GM12875 (cell line): Measurements from ENCODE around the gene KRT86.

Source experiments
- H3K4me3 ChIP-seq: one replicate; pipeline ENCODE4 v1.5.1; 2011; ENCODE audit warnings: low read depth, low read length, control low read depth
- TF ChIP-seq, protein P1 (sequence below): IDR thresholded peaks from 2 replicates; pipeline ENCODE4 v1.5.1; 2011; ENCODE audit warnings: low read depth, mild to moderate bottlenecking, control low read depth, inconsistent platforms, low read length, moderate library complexity, borderline replicate concordance; ENCODE audit not compliant: insufficient read depth

The KRT86 gene

DNA sequence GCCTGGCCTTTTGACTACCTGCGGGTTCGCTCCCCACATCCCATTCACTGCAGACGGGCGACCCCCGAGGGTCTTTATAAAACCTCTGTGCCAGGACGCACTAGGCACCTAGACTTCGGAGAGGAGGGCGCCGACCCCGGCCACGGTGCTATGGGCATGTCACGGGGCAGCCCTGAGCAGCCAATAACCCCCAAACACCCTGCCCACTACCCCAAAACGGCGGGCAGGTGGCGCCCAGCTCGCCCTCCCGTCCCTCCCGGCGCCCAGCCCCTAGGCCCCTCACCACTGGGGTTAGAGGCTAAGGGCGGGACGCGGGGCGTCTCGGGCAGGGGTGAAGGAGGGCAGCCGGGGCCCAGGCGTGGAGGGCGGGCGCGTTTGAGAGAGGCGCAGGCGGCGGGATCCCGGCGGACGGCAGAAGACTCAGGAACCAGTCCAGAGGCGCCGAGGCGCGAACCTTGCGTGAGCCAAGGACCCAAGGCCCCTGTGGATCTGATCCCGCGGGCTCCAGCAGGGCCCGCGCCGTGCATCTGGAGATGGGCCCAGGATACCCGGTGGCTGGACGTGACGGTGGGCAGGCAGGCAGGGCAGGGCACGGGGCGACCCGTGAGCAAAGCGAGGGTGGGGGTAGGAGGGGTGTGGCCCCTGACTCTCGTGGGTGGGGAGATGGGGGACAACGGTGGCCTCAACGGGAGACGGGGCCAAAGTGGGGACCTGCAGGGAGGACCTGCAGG, 81.8 kb downstream of the KRT86 start:
- no peak overlapping the region for H3K4me3 ChIP-seq
- TF ChIP-seq, protein P1, sequence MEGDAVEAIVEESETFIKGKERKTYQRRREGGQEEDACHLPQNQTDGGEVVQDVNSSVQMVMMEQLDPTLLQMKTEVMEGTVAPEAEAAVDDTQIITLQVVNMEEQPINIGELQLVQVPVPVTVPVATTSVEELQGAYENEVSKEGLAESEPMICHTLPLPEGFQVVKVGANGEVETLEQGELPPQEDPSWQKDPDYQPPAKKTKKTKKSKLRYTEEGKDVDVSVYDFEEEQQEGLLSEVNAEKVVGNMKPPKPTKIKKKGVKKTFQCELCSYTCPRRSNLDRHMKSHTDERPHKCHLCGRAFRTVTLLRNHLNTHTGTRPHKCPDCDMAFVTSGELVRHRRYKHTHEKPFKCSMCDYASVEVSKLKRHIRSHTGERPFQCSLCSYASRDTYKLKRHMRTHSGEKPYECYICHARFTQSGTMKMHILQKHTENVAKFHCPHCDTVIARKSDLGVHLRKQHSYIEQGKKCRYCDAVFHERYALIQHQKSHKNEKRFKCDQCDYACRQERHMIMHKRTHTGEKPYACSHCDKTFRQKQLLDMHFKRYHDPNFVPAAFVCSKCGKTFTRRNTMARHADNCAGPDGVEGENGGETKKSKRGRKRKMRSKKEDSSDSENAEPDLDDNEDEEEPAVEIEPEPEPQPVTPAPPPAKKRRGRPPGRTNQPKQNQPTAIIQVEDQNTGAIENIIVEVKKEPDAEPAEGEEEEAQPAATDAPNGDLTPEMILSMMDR = no peak

DNA sequence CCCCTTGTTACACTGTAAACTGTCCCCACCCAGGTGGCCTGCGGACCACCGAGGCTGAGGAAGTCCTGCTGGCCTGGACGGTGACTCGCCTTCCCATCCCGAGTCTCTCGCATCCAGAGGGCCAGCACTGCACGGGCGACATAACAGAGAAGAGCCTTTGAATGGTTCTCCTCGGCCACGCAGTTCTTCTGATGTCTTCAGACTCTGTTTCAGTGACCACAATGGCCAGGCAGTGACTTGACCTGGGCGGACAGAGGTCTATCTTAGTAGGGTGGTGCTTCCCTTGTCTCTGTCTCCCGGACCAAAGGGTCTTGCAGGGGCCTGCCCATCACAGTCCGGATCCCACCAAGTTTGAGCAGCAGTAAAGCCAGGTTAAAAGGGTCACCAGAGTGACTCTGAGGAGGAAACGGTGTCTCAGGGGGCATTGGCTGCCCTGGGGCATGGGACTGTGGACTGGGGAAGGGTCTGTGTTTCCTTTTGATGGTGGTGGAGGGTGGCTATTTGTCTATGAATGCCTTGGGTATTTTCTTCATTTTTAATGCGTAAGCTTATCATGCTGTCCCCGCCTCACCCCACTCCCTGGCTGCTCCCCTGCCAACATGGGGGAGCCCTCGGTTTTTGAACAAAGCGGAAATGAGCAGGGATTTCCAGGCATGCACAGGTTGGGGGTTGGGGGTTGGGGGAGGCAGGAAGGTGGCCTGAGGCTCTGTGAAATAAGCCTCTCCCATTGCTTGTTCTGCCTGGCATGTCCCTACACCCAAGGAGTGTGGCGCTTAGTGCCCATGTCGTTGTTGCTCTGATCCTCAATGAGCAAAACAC, 82.5 kb downstream of the KRT86 start:
- TF ChIP-seq, protein P1 = no peak
- no peak overlapping the region for H3K4me3 ChIP-seq
